ENCODE results near the gene SPRY4. TPM values are rescaled to one million over a fixed set of nuclear protein-coding genes. Genes with fewer than 3 reads are reported as not detected.
"Not testable (repeated sequence)": the region's sequence is repeated elsewhere in the genome, so short reads cannot be mapped to it uniquely, and the experiment has no call there.

The SPRY4 gene
- total RNA-seq, 1 experiment from 2014 or later, result 35.6 TPM

DNA sequence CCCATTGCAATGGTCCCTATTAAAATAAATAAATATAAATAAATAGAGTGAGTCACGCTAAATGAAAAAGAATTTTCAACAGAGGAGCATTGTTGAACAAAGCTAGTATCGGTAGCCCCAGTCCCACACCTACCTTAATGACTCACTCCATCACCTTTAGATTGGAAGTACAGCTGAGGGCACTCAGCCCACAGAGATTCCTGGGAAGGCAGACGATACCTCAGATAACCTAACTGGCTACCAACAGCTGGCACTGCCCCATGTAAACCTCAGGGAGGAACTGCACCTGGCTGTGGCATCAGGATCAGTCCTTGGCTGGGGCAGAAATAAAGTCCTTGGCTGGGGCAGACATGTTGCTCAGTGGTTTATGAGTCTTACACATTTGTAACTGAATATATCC, 49.3 kb downstream of the SPRY4 start:
- TF ChIP-seq TCF7L2 (IDR thresholded peaks at IDR 0.05; ENCODE audit: low read depth, low read length) (no peak), POLR2AphosphoS5 (IDR thresholded peaks at IDR 0.05; ENCODE audit: low read depth, low read length) (no peak), SIN3A (IDR thresholded peaks at IDR 0.05; ENCODE audit: borderline replicate concordance, insufficient read depth, low read depth, low read length) (no peak)
- TF ChIP-seq, protein P1, sequence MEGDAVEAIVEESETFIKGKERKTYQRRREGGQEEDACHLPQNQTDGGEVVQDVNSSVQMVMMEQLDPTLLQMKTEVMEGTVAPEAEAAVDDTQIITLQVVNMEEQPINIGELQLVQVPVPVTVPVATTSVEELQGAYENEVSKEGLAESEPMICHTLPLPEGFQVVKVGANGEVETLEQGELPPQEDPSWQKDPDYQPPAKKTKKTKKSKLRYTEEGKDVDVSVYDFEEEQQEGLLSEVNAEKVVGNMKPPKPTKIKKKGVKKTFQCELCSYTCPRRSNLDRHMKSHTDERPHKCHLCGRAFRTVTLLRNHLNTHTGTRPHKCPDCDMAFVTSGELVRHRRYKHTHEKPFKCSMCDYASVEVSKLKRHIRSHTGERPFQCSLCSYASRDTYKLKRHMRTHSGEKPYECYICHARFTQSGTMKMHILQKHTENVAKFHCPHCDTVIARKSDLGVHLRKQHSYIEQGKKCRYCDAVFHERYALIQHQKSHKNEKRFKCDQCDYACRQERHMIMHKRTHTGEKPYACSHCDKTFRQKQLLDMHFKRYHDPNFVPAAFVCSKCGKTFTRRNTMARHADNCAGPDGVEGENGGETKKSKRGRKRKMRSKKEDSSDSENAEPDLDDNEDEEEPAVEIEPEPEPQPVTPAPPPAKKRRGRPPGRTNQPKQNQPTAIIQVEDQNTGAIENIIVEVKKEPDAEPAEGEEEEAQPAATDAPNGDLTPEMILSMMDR (IDR thresholded peaks at IDR 0.05), result no peak
- TF ChIP-seq, protein P2, sequence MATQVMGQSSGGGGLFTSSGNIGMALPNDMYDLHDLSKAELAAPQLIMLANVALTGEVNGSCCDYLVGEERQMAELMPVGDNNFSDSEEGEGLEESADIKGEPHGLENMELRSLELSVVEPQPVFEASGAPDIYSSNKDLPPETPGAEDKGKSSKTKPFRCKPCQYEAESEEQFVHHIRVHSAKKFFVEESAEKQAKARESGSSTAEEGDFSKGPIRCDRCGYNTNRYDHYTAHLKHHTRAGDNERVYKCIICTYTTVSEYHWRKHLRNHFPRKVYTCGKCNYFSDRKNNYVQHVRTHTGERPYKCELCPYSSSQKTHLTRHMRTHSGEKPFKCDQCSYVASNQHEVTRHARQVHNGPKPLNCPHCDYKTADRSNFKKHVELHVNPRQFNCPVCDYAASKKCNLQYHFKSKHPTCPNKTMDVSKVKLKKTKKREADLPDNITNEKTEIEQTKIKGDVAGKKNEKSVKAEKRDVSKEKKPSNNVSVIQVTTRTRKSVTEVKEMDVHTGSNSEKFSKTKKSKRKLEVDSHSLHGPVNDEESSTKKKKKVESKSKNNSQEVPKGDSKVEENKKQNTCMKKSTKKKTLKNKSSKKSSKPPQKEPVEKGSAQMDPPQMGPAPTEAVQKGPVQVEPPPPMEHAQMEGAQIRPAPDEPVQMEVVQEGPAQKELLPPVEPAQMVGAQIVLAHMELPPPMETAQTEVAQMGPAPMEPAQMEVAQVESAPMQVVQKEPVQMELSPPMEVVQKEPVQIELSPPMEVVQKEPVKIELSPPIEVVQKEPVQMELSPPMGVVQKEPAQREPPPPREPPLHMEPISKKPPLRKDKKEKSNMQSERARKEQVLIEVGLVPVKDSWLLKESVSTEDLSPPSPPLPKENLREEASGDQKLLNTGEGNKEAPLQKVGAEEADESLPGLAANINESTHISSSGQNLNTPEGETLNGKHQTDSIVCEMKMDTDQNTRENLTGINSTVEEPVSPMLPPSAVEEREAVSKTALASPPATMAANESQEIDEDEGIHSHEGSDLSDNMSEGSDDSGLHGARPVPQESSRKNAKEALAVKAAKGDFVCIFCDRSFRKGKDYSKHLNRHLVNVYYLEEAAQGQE (IDR thresholded peaks at IDR 0.05; ENCODE audit: insufficient read depth in 1 of 2, low read depth in 2 of 2, low read length in 1 of 2), result no peak
- DNase-seq (ENCODE audit: low read depth, low spot score) (no peak), ATAC-seq (no peak)
- Histone ChIP-seq H3K27me3 (ENCODE audit: control insufficient read depth, insufficient read depth, low read length) (no peaks in the 10 kb centered on the region), H3K4me3 (ENCODE audit: low read depth in 2 of 2, low read length in 2 of 2) (no peak overlapping the region), H3K9me3 (ENCODE audit: control insufficient read depth, insufficient read depth, low read depth, low read length) (no peaks in the 10 kb centered on the region), H3K36me3 (ENCODE audit: control insufficient read depth, insufficient read depth, low read length) (no peaks in the 10 kb centered on the region), H3K27ac (ENCODE audit: low read length) (no peak overlapping the region), H3K4me1 (ENCODE audit: control insufficient read depth, insufficient read depth, low read length) (no peaks in the 10 kb centered on the region)
- ChIA-PET CTCF (interaction anchor here (0.6 kb wide), 1 partner anchor 59 kb away, joined by 6 read pairs; no protein-coding TSS in a partner anchor), POLR2A (interaction anchor here (0.7 kb wide), 1 partner anchor 18 kb away, joined by 6 read pairs; no protein-coding TSS in a partner anchor)
- BruUV-seq (replicated peaks), result no TSS peak
- in situ Hi-C loops (cut with HindIII; ENCODE audit: low pct_unique_long_range_greater_than_20kb, low sequenced_read_pairs), result no loop called here
- intact Hi-C loops (cut with micrococcal nuclease; ENCODE audit: unreplicated experiment), result no loop called here

DNA sequence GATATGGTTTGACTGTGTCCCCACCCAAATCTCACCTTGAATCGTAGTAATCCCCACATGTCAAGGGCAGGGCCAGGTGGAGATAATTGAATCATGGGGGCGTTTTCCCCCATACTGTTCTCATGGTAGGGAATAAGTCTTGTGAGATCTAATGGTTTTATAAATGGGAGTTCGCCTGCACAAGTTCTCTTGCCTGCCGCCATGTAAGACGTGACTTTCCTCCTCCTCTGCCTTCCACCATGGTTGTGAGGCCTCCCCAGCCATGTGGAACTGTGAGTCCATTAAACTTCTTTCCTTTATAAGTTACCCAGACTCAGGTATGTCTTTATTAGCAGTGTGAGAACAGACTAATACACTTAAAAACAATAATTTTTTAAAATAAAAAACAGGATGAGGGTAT, 52.2 kb downstream of the SPRY4 start:
- H3K4me3 ChIP-seq (ENCODE audit: low read depth in 2 of 2, low read length in 2 of 2); CTCF ChIA-PET; BruUV-seq (replicated peaks); H3K36me3 ChIP-seq (ENCODE audit: control insufficient read depth, insufficient read depth, low read length); H3K4me1 ChIP-seq (ENCODE audit: control insufficient read depth, insufficient read depth, low read length); H3K27me3 ChIP-seq (ENCODE audit: control insufficient read depth, insufficient read depth, low read length); H3K27ac ChIP-seq (ENCODE audit: low read length); in situ Hi-C loops (cut with HindIII; ENCODE audit: low pct_unique_long_range_greater_than_20kb, low sequenced_read_pairs); H3K9me3 ChIP-seq (ENCODE audit: control insufficient read depth, insufficient read depth, low read depth, low read length); DNase-seq (ENCODE audit: low read depth, low spot score); POLR2A ChIA-PET; intact Hi-C loops (cut with micrococcal nuclease; ENCODE audit: unreplicated experiment); ATAC-seq: not testable (repeated sequence)

DNA sequence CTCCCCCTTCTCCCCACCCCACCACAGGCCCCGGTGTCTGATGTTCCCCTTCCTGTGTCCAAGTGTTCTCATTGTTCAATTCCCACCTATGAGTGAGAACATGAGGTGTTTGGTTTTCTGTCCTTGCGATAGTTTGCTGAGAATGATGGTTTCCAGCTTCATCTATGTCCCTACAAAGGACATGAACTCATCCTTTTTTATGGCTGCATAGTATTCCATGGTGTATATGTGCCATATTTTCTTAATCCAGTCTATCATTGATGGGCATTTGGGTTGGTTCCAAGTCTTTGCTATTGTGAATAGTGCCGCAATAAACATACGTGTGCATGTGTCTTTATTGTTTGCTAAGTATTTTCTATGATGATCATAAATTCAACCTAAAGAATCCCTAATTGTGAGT, 60.7 kb downstream of the SPRY4 start:
- H3K27ac ChIP-seq (ENCODE audit: low read length); CTCF ChIA-PET; H3K4me3 ChIP-seq (ENCODE audit: low read depth in 2 of 2, low read length in 2 of 2); POLR2A ChIA-PET; H3K36me3 ChIP-seq (ENCODE audit: control insufficient read depth, insufficient read depth, low read length); ATAC-seq; BruUV-seq (replicated peaks); H3K4me1 ChIP-seq (ENCODE audit: control insufficient read depth, insufficient read depth, low read length); intact Hi-C loops (cut with micrococcal nuclease; ENCODE audit: unreplicated experiment); H3K27me3 ChIP-seq (ENCODE audit: control insufficient read depth, insufficient read depth, low read length); H3K9me3 ChIP-seq (ENCODE audit: control insufficient read depth, insufficient read depth, low read depth, low read length); DNase-seq (ENCODE audit: low read depth, low spot score); in situ Hi-C loops (cut with HindIII; ENCODE audit: low pct_unique_long_range_greater_than_20kb, low sequenced_read_pairs): not testable (repeated sequence)

Data from Panc1 (cell line).